UCSD-AML1 (cell line): ENCODE measurements around the gene RBM48.
"Not testable (repeated sequence)": the region's sequence is repeated elsewhere in the genome, so short reads cannot be mapped to it uniquely, and the experiment has no call there.

ENCODE experiments used
- DNase-seq: peaks from one replicate; lab custom pipeline; 2025; ENCODE audit not compliant: unreplicated experiment; lab: John Stamatoyannopoulos, UW

Gene RBM48

GRCh38 chr7:92528188-92528957, at the start of gene RBM48, which contains the start of gene PEX1:
RBM48 (plus strand) TSS chr7:92528795; CDS start chr7:92528814, 19 bp downstream.
PEX1 (minus strand) TSS chr7:92528520; CDS start chr7:92528435, 85 bp downstream.
- DNase-seq: peak; percentile 91

GRCh38 chr7:92479146-92479545, 49.4 kb upstream of the RBM48 start:
- not testable (repeated sequence) for DNase-seq

GRCh38 chr7:92483624-92484023, 45.0 kb upstream of the RBM48 start:
- not testable (repeated sequence) for DNase-seq

- not testable (repeated sequence) for DNase-seq
Measured at GRCh38 chr7:92484226-92484625, 44.4 kb upstream of the RBM48 start.

- DNase-seq: no peak
Measured at GRCh38 chr7:92485267-92485892, 43.2 kb upstream of the RBM48 start.

- DNase-seq: no peak
Measured at GRCh38 chr7:92485974-92486373, 42.6 kb upstream of the RBM48 start.

- no peak for DNase-seq
Measured at GRCh38 chr7:92487804-92488203, 40.8 kb upstream of the RBM48 start.

- no peak for DNase-seq
Measured at GRCh38 chr7:92489634-92490033, 39.0 kb upstream of the RBM48 start.

- DNase-seq: no peak
Measured at GRCh38 chr7:92496876-92497275, 31.7 kb upstream of the RBM48 start.

GRCh38 chr7:92498557-92498956, 30.0 kb upstream of the RBM48 start:
- DNase-seq: no peak

- no peak for DNase-seq
Measured at GRCh38 chr7:92503767-92504166, 24.8 kb upstream of the RBM48 start.

- no peak for DNase-seq
Measured at GRCh38 chr7:92504563-92504962, 24.0 kb upstream of the RBM48 start.

GRCh38 chr7:92506363-92506762, 22.2 kb upstream of the RBM48 start:
- no peak for DNase-seq

GRCh38 chr7:92508946-92509345, 19.6 kb upstream of the RBM48 start:
- no peak for DNase-seq

GRCh38 chr7:92513167-92513902, 15.3 kb upstream of the RBM48 start:
- DNase-seq: no peak

- DNase-seq: no peak
Measured at GRCh38 chr7:92517631-92518030, 11.0 kb upstream of the RBM48 start.

- DNase-seq: no peak
Measured at GRCh38 chr7:92520024-92520423, 8.6 kb upstream of the RBM48 start.

GRCh38 chr7:92523110-92523509, 5.5 kb upstream of the RBM48 start:
- no peak for DNase-seq

GRCh38 chr7:92527300-92528187, 1.1 kb upstream of the RBM48 start:
- peak; percentile 24 for DNase-seq

- DNase-seq: no peak
Measured at GRCh38 chr7:92528958-92529264, 316 bp downstream of the RBM48 start.

- no peak for DNase-seq
Measured at GRCh38 chr7:92534572-92534971, 6.0 kb downstream of the RBM48 start.
